Occipital lobe (tissue), 2 donors: ENCODE data around the gene TTC12. TPM values are rescaled to one million over a fixed set of nuclear protein-coding genes. Genes with fewer than 3 reads are reported as not detected.

Source experiments
- DNase-seq: peaks from one replicate; lab custom pipeline; 2025; lab: John Stamatoyannopoulos, UW
- total RNA-seq: library from RNA; depleted of rRNA; stranded (reverse); fragments of >200 nt; gene quantifications from one replicate; pipeline ENCODE4 v1.2.3, GENCODE V29; 2014

The TTC12 gene
- total RNA-seq, 1 donor from 2014 or later, result 1.4 TPM

GRCh38 chr11:113400631-113401230 lies 86.3 kb downstream of the TTC12 start:
- no peak for DNase-seq

GRCh38 chr11:113401718-113402117 lies 87.3 kb downstream of the TTC12 start:
- DNase-seq, result peak; percentile 33

GRCh38 chr11:113404859-113405430 lies 90.6 kb downstream of the TTC12 start:
- no peak for DNase-seq

GRCh38 chr11:113405724-113406478 lies 91.5 kb downstream of the TTC12 start:
- no peak for DNase-seq

GRCh38 chr11:113407163-113407562 lies 92.8 kb downstream of the TTC12 start:
- DNase-seq, result no peak

GRCh38 chr11:113408206-113408605 lies 93.8 kb downstream of the TTC12 start:
- no peak for DNase-seq

- DNase-seq, result no peak
Measured at GRCh38 chr11:113408887-113409286, 94.5 kb downstream of the TTC12 start.

GRCh38 chr11:113409526-113409925 lies 95.1 kb downstream of the TTC12 start:
- DNase-seq, result no peak

GRCh38 chr11:113410414-113411135 lies 96.2 kb downstream of the TTC12 start:
- no peak for DNase-seq

DNA sequence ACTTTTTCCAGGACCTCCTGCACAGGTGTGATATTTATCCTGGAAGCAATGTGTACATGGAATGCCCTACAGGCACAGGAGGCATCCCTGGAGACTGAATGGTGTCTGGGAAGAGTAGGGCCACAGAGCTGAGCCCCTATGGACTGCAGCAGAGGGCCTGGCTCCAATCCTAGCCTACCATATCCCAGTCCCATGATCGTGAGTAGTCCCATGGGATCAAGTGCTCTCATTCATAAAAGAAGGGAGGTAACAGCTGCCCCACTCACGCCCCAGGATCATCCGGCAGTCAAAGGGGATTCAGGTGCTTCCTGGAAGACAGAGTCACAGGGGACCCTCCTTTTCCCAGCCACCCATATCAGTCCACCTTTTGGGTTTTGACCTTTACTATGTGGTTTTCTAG lies 97.2 kb downstream of the TTC12 start:
- no peak for DNase-seq

DNA sequence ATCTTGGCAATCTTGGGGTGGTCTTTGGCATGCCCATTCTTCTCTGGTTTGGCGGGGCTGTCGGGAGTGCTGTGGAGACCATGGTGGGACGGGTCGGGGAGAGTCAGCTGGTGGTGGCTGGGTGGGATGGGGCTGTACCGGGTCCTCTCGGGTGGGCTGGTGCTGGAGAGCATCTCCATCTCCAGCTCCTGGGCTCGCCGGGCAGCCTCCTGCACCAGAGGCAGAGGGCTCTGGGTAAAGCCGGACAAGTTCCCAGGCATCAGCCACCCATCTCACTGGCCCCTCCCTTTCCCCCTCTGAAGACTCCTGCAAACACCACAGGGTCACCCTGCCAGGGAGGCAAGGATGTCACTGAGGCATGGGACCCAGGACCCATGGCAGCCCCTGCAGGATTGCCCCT lies 98.3 kb downstream of the TTC12 start:
- DNase-seq, result no peak

- DNase-seq, result no peak
Measured at GRCh38 chr11:113415343-113415742, 101.0 kb downstream of the TTC12 start.

Other genes starting within 250 kb of the TTC12 start
- not detected for gene ANKK1, start 73.2 kb downstream of the TTC12 start, total RNA-seq
- not detected for gene DRD2, start 160.8 kb downstream of the TTC12 start, total RNA-seq